DOHH2 (cell line): ENCODE data around the gene ARMC9.

ENCODE experiments used
- CTCF ChIP-seq: fragments of 200-600 bp; sonication (generic); IDR thresholded peaks from one replicate; pipeline ENCODE4 v1.5.1; 2014; ENCODE audit warnings: antibody characterized with exemption, mild to moderate bottlenecking, low read depth, low read length; ENCODE audit not compliant: poor library complexity, severe bottlenecking
- EZH2phosphoT487 ChIP-seq: fragments of 200-600 bp; sonication (generic); IDR thresholded peaks from 2 replicates; pipeline ENCODE4 v1.6.1; 2017; ENCODE audit warnings: borderline replicate concordance, mild to moderate bottlenecking, antibody characterized with exemption, low read length, moderate library complexity, mixed read lengths

DNA sequence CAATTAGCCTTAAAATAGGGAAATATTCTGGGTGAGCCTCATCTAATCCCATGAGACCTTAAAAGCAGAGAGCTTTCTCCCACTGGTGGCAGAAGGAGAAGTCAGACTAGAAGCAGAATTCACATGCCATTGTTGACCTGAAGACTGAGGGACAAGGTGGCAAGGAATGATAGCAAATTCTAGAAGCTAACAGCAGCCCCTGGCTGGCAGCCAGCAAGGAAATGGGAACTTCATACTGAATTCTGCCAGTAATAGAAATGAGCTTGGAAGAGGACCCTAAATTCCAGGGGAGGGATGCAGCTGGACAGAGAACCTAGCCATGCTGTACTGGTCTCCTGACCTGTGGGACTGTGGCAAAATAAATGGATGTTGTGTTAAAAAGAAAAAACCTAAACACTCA is 216.6 kb downstream of the ARMC9 start:
- TF ChIP-seq CTCF (no peak), EZH2phosphoT487 (no peak)
